Amniotic epithelial cell (primary cell): ENCODE measurements around the gene UQCC5.

ENCODE experiments used
- DNase-seq: peaks from one replicate; pipeline ENCODE4 v3.0.0-alpha.2; 2010; ENCODE audit warnings: low read depth

Gene UQCC5

DNA sequence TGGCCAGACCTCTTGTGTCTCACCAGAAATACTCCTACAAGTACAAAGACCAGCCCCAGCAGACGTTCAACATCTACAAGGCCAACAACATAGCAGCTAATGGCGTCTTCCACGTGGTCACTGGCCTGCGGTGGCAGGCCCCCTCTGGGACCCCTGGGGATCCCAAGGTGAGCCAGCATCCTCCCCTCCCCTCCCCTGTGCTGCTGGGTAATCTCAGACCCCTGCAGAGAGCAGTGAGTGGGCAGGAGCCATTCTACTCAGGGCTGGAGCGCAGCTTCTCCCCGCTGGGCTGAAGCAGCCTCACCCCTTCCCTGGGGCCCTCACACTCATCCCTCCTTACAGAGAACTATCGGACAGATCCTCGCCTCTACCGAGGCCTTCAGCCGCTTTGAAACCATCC, 31.4 kb upstream of the UQCC5 start:
- DNase-seq, result no peak

DNA sequence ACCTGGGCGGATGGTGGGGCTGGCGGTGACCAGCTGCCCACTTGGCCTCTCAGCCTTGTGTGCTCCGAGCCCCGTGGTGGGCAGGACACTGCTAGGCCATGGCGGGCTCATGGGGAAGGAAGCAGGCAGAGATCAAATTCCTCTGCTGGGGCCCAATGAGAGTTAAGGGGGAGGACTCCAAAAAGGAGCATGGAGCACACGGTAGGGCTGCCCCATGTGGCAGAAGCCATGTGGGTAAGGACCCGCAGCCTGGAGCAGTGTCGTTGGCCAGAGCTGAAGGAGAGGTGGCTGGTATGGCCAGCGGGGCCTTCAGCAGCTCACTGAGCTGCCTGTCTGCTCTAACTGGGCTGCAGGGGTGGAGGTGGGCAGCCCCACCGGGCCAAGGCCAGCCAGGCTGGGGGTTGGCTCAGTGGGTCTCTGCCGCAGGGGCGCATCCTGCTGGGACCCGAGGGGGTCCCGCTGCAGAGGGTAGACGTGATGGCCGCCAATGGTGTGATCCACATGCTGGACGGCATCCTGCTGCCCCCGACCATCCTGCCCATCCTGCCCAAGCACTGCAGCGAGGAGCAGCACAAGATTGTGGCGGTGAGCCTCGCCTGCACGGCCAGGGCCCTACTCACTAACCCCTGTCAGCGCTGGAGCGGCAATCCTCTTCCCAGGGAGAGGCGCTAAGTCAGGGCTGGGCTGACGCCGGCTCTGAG, 30.0 kb upstream of the UQCC5 start:
- DNase-seq, result peak; percentile 19

DNA sequence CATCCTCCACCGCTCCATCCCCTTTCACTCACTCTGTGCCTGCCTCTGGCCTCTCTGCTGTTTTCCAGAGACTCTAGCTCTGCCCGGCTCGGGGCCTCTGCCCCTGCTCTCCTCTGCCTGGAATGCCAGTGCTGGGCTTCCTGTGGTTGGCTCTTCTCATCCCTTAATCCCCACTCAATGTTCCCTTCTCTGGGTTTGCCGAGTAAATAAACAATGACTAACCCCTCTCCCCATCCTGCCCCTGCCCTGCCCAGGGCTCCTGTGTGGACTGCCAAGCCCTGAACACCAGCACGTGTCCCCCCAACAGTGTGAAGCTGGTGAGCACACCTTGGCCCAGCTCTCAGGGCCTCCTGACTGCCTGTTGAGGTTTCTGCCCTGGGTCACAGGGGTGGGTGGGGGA, 29.0 kb upstream of the UQCC5 start:
- peak; percentile 100 for DNase-seq

- DNase-seq, result no peak
Observed at GRCh38 chr3:52509753-52510328, 26.6 kb upstream of the UQCC5 start.

DNA sequence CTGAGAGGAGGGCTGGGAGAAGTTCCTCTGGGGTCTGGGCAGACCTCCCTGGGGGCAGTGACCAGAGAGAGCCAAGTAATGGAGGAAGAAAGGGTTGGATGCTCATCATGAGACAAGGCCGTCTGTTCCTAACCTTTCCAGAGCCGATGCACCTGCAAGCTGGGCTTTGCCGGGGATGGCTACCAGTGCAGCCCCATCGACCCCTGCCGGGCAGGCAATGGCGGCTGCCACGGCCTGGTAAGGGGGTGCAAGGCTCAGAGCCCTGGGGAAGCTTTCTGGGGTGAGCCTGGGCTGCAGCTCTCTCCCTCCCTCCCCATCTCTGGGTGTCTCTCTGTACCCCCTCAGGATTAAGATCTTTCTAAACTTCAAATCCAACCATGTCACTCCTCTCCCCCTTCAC, 24.9 kb upstream of the UQCC5 start:
- DNase-seq, result no peak

DNA sequence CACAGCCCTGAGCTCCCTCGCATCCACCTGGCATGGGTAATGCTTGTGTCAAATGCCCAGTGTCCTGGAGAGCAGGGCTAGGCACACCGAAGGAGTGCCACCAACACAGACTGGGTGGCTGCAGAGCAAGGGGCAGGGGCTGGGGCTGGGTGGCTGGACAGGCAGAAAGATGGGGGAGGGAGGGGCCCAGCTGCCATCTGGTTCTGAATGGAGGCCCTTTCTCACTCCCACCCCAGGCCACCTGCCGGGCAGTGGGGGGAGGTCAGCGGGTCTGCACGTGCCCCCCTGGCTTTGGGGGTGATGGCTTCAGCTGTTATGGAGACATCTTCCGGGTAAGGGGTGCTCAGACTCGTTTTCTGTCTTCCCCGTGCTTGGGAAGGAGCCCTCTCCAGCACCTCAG, 24.3 kb upstream of the UQCC5 start:
- no peak for DNase-seq

GRCh38 chr3:52512727-52513126, 23.7 kb upstream of the UQCC5 start:
- DNase-seq, result no peak

DNA sequence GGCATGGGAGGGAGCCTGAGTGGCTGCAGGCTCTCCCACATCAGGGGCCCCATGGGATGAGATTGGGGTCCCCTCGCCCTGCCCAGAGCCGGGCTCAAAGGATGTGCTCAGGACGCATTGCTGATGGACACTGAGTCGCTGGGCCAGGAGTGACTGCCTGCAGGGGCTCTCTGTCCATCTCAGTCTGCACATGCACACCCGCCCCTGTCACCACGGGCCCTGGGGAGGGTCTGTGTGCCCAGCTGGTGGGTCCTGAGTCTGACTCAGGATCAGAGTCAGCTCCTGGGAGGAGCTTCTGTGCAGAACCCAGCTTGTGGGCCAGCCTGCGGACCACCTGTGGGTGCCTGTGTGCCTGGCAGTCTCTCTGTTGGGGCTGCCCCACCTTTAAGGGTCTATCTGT, 23.1 kb upstream of the UQCC5 start:
- DNase-seq, result no peak

DNA sequence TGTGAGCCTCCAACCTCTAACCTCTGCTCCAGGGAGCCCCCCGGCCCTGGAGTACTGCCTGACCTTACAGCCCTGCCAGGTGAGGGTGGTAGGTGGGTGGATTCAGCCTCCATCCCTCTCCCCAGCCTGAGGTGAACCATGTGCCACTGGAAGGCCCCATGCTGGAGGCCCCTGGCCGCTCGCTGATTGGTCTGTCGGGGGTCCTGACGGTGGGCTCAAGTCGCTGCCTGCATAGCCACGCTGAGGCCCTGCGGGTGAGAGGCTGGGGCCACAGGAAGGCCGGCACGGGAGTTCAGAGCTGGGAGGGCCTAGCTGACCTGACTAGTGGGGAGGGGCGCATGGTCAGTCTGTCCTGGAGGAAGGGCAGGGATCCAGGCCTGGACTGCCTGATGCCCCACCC, 21.8 kb upstream of the UQCC5 start:
- DNase-seq, result no peak

DNA sequence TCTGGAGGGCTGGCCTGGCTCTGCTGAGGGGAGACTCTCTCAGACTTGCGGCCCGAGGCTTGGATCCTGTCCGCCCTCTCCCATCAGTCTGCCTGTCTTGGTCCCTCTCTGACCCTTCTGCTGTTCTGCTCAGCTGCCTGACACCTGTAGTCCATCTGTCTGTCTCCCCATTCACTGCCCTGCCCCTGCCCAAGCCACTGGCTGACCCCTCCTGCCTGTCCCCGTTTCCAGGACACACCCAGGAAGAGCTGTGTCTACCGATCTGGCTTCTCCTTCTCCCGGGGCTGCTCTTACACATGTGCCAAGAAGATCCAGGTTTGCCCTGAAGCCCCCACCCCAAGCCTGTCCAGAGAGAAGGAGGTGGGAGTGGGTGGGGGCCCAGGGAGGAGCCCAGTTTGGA, 21.2 kb upstream of the UQCC5 start:
- no peak for DNase-seq

DNA sequence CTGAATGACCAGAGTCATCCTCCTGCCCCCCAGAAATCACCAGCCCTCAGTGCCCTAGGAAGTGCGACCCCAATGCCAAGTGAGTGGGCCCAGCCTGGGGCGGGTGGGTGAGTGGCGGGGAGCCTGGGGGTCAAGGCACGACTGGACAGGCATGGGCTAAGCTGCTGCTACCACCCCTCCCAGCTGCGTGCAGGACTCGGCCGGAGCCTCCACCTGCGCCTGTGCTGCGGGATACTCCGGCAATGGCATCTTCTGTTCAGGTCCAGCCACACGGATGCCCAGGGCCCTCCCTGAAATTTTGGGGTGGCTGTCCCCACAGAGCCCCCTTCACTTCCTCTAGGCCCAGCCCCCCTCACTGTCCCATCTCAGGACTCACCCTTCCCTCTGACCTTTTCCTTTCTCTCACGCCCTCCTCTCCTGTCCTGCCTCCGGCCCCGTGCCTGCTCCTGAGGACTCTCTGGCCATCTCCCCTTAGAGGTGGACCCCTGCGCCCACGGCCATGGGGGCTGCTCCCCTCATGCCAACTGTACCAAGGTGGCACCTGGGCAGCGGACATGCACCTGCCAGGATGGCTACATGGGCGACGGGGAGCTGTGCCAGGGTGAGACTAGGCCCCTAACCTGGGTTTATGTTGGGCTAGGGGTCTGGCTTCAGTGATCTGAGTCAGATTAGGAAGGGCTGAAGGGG, 19.8 kb upstream of the UQCC5 start:
- no peak for DNase-seq

DNA sequence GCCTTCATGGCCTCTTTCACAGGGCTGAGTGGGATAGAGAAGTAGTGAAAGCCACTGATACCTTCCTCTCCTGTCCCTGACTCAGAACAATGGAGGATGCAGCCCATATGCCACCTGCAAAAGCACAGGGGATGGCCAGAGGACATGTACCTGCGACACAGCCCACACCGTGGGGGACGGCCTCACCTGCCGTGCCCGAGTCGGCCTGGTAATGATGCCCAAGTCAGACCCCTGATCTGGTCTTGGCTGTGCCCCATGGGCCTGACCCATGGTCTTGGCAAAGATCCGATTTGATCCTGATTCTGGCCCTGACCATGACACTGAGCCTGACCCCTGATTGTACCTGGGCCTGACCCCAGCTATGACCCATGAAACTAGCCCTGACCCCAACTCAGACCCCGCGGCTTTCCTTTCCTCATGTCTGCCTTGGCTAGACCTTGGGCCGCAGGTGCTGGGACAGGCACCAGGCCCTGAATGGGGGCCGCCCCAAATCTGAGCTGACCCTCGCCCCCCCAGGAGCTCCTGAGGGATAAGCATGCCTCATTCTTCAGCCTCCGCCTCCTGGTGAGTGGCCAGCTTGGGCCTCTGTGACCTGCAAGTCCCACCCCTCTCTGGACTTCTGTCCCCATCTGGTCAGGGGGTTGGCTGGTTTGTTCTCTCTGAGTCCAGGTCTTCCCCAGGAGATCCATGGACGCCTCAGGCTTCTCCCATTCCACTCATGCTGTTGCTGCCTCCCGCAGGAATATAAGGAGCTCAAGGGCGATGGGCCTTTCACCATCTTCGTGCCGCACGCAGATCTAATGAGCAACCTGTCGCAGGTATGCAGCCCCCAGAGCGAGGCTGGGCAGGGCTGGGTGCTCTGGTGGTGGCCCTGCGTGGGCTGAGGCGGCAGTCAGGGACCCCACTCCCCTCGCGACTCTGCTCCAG, 18.3 kb upstream of the UQCC5 start:
- no peak for DNase-seq

DNA sequence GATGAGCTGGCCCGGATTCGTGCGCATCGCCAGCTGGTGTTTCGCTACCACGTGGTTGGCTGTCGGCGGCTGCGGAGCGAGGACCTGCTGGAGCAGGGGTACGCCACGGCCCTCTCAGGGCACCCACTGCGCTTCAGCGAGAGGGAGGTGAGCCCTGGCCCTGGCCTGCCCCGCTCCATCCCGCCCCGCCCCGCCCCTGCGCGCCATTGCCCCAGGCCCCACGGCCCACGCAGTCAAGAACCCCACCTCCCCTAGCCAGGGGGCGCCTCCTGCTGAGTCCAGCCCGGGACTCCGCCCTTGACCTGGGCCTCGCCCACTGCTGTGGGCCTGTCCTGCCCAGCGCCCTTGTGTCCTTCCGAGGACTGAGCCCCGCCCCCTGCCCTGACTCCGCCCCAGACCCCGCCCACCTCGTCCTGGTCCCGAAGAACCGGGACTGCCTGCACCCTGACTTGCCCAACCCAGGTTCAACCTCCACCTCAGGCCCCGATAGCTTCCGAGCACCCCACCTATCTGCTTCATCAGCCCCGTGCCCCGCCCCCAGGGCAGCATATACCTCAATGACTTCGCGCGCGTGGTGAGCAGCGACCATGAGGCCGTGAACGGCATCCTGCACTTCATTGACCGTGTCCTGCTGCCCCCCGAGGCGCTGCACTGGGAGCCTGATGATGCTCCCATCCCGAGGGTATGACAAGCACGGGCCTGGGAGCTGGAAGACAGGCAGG, 17.5 kb upstream of the UQCC5 start:
- peak; percentile 37 for DNase-seq

DNA sequence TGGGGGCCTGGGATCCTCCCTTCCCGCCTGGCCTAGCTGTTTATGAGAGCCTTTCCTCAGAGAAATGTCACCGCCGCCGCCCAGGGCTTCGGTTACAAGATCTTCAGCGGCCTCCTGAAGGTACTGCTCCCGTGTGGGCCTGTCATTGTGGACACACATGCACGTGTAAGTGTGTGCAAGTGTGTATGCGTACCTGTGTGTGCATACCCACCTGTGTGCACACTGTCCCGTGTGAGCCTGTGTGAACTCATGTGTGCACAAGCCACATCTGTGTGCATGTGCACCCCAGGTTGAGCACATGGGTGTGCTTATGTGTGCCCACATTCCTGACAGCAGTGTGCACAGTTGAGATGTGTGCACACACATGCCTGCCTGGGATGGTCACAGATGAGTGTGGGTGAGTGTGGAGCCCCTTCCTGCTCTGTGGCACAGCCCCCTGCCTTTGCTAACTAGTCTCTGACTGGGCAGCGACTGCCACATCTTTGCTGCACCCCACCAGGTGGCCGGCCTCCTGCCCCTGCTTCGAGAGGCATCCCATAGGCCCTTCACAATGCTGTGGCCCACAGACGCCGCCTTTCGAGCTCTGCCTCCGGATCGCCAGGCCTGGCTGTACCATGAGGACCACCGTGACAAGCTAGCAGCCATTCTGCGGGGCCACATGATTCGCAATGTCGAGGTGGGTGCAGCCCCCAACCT, 16.8 kb upstream of the UQCC5 start:
- DNase-seq, result no peak

DNA sequence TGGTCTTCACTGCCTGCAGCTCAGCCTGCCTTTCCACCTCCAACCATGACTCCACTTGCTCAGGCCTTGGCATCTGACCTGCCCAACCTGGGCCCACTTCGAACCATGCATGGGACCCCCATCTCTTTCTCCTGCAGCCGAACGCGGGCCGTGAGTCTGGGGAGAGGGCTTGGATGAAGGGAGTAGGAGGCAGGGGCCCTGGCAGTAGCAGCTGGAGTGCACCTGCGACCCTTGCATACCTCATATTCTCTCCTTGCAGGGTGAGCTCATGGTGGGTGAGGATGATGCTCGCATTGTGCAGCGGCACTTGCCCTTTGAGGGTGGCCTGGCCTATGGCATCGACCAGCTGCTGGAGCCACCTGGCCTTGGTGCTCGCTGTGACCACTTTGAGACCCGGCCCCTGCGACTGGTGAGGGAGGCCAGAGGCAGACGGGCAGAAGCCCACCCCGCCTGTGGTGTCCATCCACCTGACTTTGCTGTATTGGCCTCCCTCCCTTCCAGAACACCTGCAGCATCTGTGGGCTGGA, 16.2 kb upstream of the UQCC5 start:
- DNase-seq, result no peak

DNA sequence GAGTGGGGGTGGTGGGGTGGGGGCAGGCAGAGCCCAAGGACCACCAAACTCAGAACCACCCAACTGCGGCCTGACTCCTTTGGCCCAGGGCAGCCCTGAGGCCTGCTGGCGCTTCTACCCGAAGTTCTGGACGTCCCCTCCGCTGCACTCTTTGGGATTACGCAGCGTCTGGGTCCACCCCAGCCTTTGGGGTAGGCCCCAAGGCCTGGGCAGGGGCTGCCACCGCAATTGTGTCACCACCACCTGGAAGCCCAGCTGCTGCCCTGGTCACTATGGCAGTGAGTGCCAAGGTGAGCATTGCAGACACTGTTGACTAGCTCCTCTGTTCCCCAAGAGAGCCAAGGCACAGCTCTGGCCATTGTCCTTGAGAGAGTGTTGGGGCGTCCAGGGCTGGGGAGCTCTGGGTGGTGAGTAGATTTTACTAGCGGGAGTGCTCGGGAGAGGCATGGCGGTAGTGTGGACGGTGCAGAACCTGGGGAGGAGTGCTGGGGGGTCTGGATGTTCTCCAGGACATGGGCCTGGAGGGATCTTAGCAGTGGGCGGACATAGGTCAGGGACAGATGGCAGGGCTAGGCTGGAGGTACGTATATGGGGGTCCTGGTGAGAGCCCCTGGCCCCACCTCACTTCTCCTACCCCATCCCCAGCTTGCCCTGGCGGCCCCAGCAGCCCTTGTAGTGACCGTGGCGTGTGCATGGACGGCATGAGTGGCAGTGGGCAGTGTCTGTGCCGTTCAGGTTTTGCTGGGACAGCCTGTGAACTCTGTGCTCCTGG, 15.5 kb upstream of the UQCC5 start:
- no peak for DNase-seq

GRCh38 chr3:52521488-52521824, 14.9 kb upstream of the UQCC5 start:
- DNase-seq, result no peak

DNA sequence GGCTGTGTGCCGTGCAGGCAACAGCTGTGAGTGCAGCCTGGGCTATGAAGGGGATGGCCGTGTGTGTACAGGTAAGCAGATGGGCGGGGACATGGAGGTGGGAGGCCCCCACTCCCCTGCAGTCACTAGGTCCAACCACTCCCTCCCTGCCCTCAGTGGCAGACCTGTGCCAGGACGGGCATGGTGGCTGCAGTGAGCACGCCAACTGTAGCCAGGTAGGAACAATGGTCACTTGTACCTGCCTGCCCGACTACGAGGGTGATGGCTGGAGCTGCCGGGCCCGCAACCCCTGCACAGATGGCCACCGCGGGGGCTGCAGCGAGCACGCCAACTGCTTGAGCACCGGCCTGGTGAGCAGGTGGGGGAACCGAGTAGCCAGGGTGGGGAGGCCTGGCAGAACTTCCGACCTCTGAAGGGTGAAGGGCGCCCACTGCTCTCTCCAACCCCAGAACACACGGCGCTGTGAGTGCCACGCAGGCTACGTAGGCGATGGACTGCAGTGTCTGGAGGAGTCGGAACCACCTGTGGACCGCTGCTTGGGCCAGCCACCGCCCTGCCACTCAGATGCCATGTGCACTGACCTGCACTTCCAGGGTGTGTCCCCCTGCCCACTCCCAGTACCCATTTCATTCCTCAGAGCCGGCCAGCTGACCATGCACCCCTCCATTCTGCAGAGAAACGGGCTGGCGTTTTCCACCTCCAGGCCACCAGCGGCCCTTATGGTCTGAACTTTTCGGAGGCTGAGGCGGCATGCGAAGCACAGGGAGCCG, 14.3 kb upstream of the UQCC5 start:
- DNase-seq, result no peak

DNA sequence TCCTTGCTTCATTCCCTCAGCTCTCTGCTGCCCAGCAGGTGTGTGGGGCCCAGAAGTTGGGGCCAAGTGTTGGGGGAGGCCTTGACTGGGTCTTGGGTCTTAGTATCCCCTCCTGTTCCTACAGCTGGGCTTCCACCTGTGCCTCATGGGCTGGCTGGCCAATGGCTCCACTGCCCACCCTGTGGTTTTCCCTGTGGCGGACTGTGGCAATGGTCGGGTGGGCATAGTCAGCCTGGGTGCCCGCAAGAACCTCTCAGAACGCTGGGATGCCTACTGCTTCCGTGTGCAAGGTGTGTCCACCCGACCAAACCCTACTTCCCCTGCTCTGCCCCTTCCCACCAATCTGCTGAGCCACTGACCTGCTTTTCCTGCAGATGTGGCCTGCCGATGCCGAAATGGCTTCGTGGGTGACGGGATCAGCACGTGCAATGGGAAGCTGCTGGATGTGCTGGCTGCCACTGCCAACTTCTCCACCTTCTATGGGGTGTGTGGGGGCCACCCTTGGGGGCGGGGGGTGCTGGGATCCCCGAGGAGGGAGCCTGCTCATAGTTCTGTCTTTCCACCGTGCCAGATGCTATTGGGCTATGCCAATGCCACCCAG, 13.7 kb upstream of the UQCC5 start:
- DNase-seq, result no peak
